ENCODE measurements around the gene ACOX2. TPM values are rescaled to one million over a fixed set of nuclear protein-coding genes. Genes with fewer than 3 reads are reported as not detected.

Gene ACOX2
- total and polyA plus RNA-seq, 2 of the 13 experiments (the other 11 are each of a cell fraction or from before 2014, with no cell fraction given): 42.6 to 98.5 TPM

- TF ChIP-seq, protein P1, sequence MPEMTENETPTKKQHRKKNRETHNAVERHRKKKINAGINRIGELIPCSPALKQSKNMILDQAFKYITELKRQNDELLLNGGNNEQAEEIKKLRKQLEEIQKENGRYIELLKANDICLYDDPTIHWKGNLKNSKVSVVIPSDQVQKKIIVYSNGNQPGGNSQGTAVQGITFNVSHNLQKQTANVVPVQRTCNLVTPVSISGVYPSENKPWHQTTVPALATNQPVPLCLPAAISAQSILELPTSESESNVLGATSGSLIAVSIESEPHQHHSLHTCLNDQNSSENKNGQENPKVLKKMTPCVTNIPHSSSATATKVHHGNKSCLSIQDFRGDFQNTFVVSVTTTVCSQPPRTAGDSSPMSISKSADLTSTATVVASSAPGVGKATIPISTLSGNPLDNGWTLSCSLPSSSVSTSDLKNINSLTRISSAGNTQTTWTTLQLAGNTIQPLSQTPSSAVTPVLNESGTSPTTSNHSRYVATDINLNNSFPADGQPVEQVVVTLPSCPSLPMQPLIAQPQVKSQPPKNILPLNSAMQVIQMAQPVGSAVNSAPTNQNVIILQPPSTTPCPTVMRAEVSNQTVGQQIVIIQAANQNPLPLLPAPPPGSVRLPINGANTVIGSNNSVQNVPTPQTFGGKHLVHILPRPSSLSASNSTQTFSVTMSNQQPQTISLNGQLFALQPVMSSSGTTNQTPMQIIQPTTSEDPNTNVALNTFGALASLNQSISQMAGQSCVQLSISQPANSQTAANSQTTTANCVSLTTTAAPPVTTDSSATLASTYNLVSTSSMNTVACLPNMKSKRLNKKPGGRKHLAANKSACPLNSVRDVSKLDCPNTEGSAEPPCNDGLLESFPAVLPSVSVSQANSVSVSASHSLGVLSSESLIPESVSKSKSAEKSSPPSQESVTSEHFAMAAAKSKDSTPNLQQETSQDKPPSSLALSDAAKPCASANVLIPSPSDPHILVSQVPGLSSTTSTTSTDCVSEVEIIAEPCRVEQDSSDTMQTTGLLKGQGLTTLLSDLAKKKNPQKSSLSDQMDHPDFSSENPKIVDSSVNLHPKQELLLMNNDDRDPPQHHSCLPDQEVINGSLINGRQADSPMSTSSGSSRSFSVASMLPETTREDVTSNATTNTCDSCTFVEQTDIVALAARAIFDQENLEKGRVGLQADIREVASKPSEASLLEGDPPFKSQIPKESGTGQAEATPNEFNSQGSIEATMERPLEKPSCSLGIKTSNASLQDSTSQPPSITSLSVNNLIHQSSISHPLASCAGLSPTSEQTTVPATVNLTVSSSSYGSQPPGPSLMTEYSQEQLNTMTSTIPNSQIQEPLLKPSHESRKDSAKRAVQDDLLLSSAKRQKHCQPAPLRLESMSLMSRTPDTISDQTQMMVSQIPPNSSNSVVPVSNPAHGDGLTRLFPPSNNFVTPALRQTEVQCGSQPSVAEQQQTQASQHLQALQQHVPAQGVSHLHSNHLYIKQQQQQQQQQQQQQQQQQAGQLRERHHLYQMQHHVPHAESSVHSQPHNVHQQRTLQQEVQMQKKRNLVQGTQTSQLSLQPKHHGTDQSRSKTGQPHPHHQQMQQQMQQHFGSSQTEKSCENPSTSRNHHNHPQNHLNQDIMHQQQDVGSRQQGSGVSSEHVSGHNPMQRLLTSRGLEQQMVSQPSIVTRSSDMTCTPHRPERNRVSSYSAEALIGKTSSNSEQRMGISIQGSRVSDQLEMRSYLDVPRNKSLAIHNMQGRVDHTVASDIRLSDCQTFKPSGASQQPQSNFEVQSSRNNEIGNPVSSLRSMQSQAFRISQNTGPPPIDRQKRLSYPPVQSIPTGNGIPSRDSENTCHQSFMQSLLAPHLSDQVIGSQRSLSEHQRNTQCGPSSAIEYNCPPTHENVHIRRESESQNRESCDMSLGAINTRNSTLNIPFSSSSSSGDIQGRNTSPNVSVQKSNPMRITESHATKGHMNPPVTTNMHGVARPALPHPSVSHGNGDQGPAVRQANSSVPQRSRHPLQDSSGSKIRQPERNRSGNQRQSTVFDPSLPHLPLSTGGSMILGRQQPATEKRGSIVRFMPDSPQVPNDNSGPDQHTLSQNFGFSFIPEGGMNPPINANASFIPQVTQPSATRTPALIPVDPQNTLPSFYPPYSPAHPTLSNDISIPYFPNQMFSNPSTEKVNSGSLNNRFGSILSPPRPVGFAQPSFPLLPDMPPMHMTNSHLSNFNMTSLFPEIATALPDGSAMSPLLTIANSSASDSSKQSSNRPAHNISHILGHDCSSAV (CRISPR knock-in tag; IDR thresholded peaks at IDR 0.05; ENCODE audit: borderline replicate concordance): no peak
- TF ChIP-seq REPIN1 (CRISPR knock-in tag; IDR thresholded peaks at IDR 0.05; ENCODE audit: borderline replicate concordance, low read depth) (peak; percentile 31; the same call in 1 of the 2 replicates), ZNF567 (CRISPR knock-in tag; IDR thresholded peaks at IDR 0.05; ENCODE audit: borderline replicate concordance) (no peak), GTF2F1 (IDR thresholded peaks at IDR 0.05; ENCODE audit: low read length) (no peak), HOXA3 (CRISPR knock-in tag; IDR thresholded peaks at IDR 0.05) (no peak; the same call in 1 of the 2 replicates), EZH2 (conservative IDR thresholded peaks at IDR 0.05; ENCODE audit: low read depth, low read length) (no peak), ZNF275 (CRISPR knock-in tag; IDR thresholded peaks at IDR 0.05; ENCODE audit: borderline replicate concordance) (no peak), ZNF563 (CRISPR knock-in tag; IDR thresholded peaks at IDR 0.05) (no peak), MTF2 (CRISPR knock-in tag; IDR thresholded peaks at IDR 0.05; ENCODE audit: borderline replicate concordance) (no peak), SKIL (CRISPR knock-in tag; IDR thresholded peaks at IDR 0.05; ENCODE audit: borderline replicate concordance) (no peak), ZNF383 (CRISPR knock-in tag; IDR thresholded peaks at IDR 0.05; ENCODE audit: borderline replicate concordance) (no peak), ZNF367 (CRISPR knock-in tag; IDR thresholded peaks at IDR 0.05; ENCODE audit: borderline replicate concordance) (no peak), SP2 (CRISPR knock-in tag; IDR thresholded peaks at IDR 0.05) (no peak), UBTF (CRISPR knock-in tag; IDR thresholded peaks at IDR 0.05) (peak; percentile 72)
These were observed at the start of gene ACOX2 (continued) for GRCh38 chr3:58536501-58537411.
